Chondrocyte (in vitro differentiated cells): ENCODE results near the gene IGF1R. TPM values are rescaled to one million over a fixed set of nuclear protein-coding genes. Genes with fewer than 3 reads are reported as not detected.

ENCODE experiments used
- DNase-seq: peaks from one replicate; pipeline ENCODE4 v3.0.0; 2021; ENCODE audit warnings: mixed read lengths, low spot score
- H3K27ac Mint-ChIP-seq: one replicate; pipeline ENCODE4 v1.8.0; 2021; ENCODE audit warnings: mild to moderate bottlenecking, moderate library complexity, mixed read lengths; ENCODE audit not compliant: unreplicated experiment
- H3K27me3 Mint-ChIP-seq: 2 replicates; pipeline ENCODE4 v1.8.0; 2021; ENCODE audit warnings: low read depth, mixed read lengths
- H3K36me3 Mint-ChIP-seq: 2 replicates; pipeline ENCODE4 v1.8.0; 2021; ENCODE audit warnings: low read depth, mixed read lengths
- H3K4me1 Mint-ChIP-seq: 2 replicates; pipeline ENCODE4 v1.8.0; 2021; ENCODE audit warnings: low read depth, mild to moderate bottlenecking, mixed read lengths
- H3K4me3 Mint-ChIP-seq: one replicate; pipeline ENCODE4 v1.8.0; 2021; ENCODE audit warnings: mild to moderate bottlenecking, moderate library complexity, mixed read lengths; ENCODE audit not compliant: unreplicated experiment
- H3K9me3 Mint-ChIP-seq: 2 replicates; pipeline ENCODE4 v1.8.0; 2021; ENCODE audit warnings: low read depth, mixed read lengths
- CTCF ChIP-seq: fragments of 200-600 bp; sonication (generic); IDR thresholded peaks from 2 replicates; pipeline ENCODE4 v1.5.0; 2021; ENCODE audit warnings: antibody characterized with exemption, mild to moderate bottlenecking, moderate library complexity
- total RNA-seq: library from RNA; stranded (reverse); gene quantifications from 3 replicates; pipeline ENCODE4 v1.2.1, GENCODE V29; 2021

IGF1R gene
- total RNA-seq, 1 donor from 2014 or later: 119 TPM

GRCh38 chr15:98906712-98907083 lies 258.4 kb downstream of the IGF1R start:
- H3K27ac Mint-ChIP-seq: peak overlapping the region; percentile 85
- DNase-seq: no peak
- no peaks in the 10 kb centered on the region for H3K9me3 Mint-ChIP-seq
- no peak overlapping the region for H3K4me3 Mint-ChIP-seq
- H3K27me3 Mint-ChIP-seq: no peaks in the 10 kb centered on the region
- peaks cover 10% of the 10 kb centered on the region for H3K36me3 Mint-ChIP-seq
- H3K4me1 Mint-ChIP-seq: peaks cover 68% of the 10 kb centered on the region
- peak; percentile 12 for TF ChIP-seq CTCF

GRCh38 chr15:98907927-98908471 lies 259.7 kb downstream of the IGF1R start:
- Mint-ChIP-seq H3K36me3 (peaks cover 16% of the 10 kb centered on the region), H3K4me3 (no peak overlapping the region), H3K27me3 (no peaks in the 10 kb centered on the region), H3K9me3 (no peaks in the 10 kb centered on the region), H3K27ac (peak overlapping the region; percentile 41), H3K4me1 (peaks cover 57% of the 10 kb centered on the region)
- no peak for TF ChIP-seq CTCF
- DNase-seq: no peak

GRCh38 chr15:98909968-98910885 lies 261.9 kb downstream of the IGF1R start:
- H3K36me3 Mint-ChIP-seq: peaks cover 22% of the 10 kb centered on the region
- H3K27me3 Mint-ChIP-seq: no peaks in the 10 kb centered on the region
- H3K27ac Mint-ChIP-seq: peak overlapping the region; percentile 12
- no peak for DNase-seq
- TF ChIP-seq CTCF: no peak
- H3K4me1 Mint-ChIP-seq: peaks cover 54% of the 10 kb centered on the region
- no peaks in the 10 kb centered on the region for H3K9me3 Mint-ChIP-seq
- H3K4me3 Mint-ChIP-seq: no peak overlapping the region

GRCh38 chr15:98914626-98915025 lies 266.3 kb downstream of the IGF1R start:
- Mint-ChIP-seq H3K9me3 (no peaks in the 10 kb centered on the region), H3K27me3 (no peaks in the 10 kb centered on the region), H3K4me3 (no peak overlapping the region), H3K4me1 (peaks cover 32% of the 10 kb centered on the region), H3K36me3 (peaks cover 40% of the 10 kb centered on the region), H3K27ac (peak overlapping the region; percentile 92)
- peak; percentile 65 for TF ChIP-seq CTCF
- no peak for DNase-seq

GRCh38 chr15:98916826-98917225 lies 268.5 kb downstream of the IGF1R start:
- H3K36me3 Mint-ChIP-seq: peaks cover 41% of the 10 kb centered on the region
- H3K9me3 Mint-ChIP-seq: no peaks in the 10 kb centered on the region
- TF ChIP-seq CTCF: no peak
- DNase-seq: no peak
- H3K4me3 Mint-ChIP-seq: no peak overlapping the region
- H3K27ac Mint-ChIP-seq: no peak overlapping the region
- peaks cover 32% of the 10 kb centered on the region for H3K4me1 Mint-ChIP-seq
- H3K27me3 Mint-ChIP-seq: no peaks in the 10 kb centered on the region
